GM18870 (cell line): Measurements from ENCODE around the gene SOWAHB.
"Not testable (repeated sequence)": the region's sequence is repeated elsewhere in the genome, so short reads cannot be mapped to it uniquely, and the experiment has no call there.

Experiments used
- ATAC-seq: cut with Tn5 transposase; IDR thresholded peaks from one replicate; pipeline ENCODE4 v1.9.1; 2021; ENCODE audit warnings: moderate library complexity; ENCODE audit not compliant: unreplicated experiment

SOWAHB gene

GRCh38 chr4:76896614-76897535 is 1.1 kb downstream of the SOWAHB start:
- no peak for ATAC-seq

GRCh38 chr4:76896048-76896447 is 1.9 kb downstream of the SOWAHB start:
- no peak for ATAC-seq

GRCh38 chr4:76895619-76896018 is 2.3 kb downstream of the SOWAHB start:
- no peak for ATAC-seq

DNA sequence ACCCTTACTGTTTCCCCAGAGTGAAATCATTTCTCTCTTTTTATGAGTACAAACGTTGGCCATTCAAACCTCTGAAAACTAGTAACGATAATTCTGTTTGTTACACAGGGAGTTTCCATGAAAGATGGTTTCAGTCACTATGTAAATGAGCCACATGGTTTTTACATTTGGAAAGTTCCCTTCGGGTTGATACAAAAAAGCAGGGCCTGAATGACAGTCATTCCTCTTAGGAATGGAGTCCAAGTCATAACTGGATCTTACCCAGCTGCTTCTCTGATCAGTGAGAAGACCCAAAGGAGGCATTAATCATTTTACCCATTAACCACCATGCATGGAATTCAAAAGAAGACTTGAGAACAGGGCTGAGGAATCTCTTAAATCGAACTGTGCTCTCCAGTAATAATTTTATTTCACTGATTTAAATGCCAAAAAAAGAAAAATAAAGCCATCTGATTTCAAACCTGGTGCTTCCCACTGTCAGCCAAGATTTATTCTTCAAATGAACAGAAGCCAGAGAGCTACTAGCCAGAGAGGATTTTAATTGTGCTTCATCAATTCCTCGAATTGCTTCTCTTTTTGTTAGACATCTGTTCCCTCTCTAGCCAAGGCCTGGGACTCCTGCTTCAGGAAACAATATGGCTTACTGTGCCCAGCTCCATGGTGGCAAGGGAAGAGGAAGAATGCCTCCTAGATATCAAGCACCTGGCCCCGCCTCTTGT is 3.2 kb downstream of the SOWAHB start:
- no peak for ATAC-seq

- ATAC-seq = no peak
Observed at GRCh38 chr4:76892601-76893000, 5.3 kb downstream of the SOWAHB start.

DNA sequence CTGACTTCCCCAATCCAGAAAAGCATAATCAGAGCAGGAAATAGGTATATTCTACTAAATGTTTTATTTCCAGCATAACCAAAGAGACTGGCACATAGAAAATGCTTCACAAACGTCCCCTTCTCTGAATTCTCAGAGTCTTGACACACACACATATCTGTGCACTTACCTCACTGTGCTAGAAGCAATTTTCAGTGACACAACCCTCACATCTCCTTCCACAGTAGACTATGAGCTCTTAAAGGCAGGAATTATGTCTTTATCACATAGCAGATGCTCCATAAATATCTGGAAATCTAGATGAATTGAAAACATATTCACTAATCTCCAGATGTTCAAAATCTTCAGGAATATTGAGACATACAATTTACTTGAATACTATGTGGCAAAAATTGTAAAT is 5.9 kb downstream of the SOWAHB start:
- no peak for ATAC-seq

GRCh38 chr4:76886848-76887441 is 11.0 kb downstream of the SOWAHB start:
- ATAC-seq = no peak

DNA sequence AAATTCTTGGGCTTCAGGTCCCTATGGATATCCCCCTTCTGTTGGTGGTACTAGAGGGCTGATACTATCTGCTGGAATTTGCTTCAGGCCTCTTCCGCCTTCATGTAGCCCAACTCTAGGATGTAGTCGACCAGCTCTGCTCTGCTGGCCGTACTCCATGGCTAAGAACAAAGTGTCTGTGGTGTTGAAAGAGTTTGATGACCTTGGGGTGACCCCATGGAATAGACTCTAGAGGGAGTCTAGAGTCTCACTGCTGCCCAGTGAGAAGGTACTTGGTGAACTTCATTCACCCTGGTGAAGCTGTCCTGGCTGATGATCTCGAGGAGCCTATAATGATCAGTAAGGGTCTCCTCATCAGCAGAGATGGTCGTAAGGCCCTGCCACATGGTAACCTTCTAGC is 11.7 kb downstream of the SOWAHB start:
- no peak for ATAC-seq

DNA sequence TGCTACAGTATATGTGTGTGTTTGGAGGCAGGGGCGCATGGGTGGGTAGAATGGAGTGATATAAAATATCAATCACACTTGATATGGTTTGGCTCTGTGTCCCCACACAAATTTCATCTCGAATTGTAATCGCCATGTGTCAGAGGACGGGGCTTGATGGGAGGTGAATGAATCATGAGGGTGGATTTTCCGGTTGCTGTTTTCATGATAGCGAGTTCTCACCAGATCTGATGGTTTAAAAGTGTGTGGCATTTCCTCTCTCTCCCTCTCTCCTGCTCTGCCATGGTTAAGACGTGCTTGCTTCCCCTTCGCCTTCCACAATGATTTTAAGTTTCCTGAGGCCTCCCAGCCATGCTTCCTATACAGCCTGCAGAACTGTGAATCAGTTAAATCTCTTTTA is 14.8 kb downstream of the SOWAHB start:
- ATAC-seq = no peak

DNA sequence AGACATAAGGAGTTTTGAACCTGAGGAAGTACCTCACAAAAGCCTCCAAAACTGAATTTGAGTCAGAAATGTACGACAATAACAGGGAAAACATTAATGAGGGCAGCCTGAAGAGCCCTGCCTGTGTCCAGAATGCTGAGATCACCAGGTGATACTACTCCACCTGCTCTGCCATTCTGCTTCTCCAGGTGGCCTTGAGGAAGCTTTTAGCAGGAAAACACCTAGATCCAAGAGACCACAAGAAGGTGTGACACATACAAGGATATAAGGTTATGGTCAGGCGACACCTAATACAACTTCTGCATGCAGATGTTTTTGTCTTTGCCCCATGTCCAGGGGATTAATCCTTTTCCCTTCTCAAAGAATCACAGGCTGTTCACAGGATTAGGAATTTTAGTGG is 15.3 kb downstream of the SOWAHB start:
- no peak for ATAC-seq

- no peak for ATAC-seq
Observed at GRCh38 chr4:76881375-76881774, 16.6 kb downstream of the SOWAHB start.

DNA sequence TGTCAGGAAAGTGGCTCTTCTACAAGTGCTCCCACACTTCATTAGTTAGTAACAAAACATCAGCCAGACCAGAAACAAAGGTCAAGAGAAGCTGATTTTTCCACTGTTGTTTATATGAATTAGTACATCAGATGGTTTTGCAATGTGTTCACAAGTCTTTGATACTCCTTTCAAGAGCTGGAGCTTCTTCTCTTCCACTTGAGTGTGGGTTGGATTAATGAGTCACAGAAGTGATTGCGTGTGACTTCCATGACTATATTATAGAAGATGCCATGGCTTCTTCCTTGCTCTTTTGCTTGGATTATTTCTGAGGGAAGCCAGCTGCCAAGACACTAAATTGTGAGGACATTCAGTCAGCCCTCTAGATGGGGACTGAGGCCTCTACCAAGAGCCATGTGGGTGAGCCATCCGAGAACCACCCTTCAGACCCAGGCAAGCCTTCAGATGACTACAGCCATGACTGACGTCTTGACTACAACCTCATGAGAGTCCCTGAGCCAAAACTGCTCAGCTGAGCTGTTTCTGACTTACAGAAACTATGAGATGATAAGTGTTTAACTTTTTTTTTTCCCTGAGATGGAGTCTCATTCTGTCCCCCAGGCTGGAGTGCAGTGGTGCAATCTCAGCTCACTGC is 18.1 kb downstream of the SOWAHB start:
- ATAC-seq = no peak

DNA sequence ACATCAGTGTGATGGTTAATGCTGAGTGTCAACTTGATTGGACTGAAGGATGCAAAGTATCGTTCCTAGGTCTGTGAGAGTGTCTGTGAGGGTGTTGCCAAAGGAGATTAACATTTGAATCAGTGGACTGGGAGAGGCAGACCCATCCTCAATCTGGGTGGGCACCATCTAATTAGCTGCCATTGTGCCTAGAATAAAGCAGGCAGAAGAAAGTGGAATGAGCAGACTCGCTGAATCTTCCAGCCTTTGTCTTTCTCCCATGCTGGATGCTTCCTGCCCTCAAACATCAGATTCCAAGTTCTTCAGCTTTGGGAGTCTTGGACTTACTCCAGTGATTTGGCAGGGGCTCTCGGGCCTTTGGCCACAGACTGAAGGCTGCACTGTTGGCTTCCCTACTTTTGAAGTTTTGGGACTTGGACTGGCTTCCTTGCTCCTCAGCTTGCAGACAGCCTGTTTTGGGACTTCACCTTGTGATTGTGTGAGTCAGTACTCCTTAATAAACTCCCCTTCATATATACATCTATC is 19.2 kb downstream of the SOWAHB start:
- not testable (repeated sequence) for ATAC-seq

DNA sequence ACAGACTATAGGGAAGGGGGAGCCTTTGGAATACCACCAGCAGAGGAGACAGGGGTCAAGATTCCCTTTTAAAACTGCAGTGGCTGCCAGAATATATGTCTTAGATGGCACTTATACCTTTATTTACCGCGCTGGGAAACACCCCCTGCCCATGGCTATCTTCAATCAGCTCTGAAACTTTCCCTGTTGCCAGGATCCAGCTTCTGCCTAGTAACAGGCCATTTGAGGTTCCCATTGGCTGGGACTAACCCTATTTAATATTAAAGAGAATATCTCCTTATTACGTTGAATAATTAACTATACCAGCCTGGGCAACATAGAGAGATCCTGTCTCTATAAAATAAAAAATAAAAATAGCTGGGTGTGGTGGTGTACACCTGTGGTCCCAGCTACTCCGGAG is 23.8 kb downstream of the SOWAHB start:
- ATAC-seq = no peak

GRCh38 chr4:76873495-76873894 is 24.4 kb downstream of the SOWAHB start:
- no peak for ATAC-seq

DNA sequence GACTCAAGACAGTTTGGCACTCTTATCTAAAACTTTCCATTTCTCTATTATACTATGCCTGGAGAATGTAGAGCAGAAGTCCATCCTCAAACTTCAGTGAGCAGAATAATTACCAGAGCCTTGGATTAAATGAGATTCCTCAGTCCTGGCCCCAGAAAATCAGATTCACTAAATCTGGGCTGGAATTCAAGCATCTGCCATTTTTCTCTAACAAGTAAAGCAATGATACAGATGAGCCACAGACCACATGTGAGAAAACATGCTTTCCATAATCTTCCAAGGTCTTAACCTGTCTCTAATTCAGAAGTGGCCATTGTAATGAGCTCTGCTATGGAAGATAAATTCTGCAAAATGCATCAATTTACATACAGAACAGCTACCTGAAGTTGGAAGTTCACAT is 25.4 kb downstream of the SOWAHB start:
- ATAC-seq = no peak

- not testable (repeated sequence) for ATAC-seq
Observed at GRCh38 chr4:76868780-76869179, 29.2 kb downstream of the SOWAHB start.

- no peak for ATAC-seq
Observed at GRCh38 chr4:76867880-76868655, 29.9 kb downstream of the SOWAHB start.

- ATAC-seq = no peak
Observed at GRCh38 chr4:76867377-76867776, 30.6 kb downstream of the SOWAHB start.

DNA sequence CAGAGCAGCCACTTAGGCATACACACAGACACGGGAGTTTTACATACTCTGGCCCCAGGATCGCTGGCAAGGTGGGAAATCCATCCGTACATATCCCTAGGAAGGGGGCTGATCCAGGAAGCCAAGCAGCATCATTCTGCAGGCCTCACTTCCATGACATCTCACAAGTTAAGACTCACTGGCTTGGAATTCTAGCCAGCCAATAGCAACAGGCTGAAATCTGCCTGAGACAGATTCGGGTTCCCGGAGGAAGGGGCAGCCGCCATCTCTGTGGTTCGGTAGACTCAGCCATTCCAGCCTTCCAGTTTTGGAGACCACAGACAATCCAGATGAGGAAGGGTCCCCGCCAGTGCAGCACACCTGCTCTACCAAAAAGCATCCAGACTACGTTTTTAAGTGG is 31.3 kb downstream of the SOWAHB start:
- ATAC-seq = no peak
